ENCODE data around the gene CDK2AP2.

The CDK2AP2 gene

GRCh38 chr11:67504005-67504949 lies 3.7 kb downstream of the CDK2AP2 start:
- peaks cover 2 to 54% (median 46%) of the 10 kb centered on the region in 5 donors for H3K4me1 ChIP-seq (ENCODE audit: control insufficient read depth in 5 of 5, insufficient read depth in 5 of 5, low read length in 5 of 5)
- peak overlapping the region in 4 of 5 donors; percentile 64 to 79 (median 74) for H3K4me3 ChIP-seq (ENCODE audit: low read depth in 1 of 5, low read length in 5 of 5)
- H3K9ac ChIP-seq (ENCODE audit: low read length in 5 of 5): peak overlapping the region in 4 of 5 donors; percentile 20 to 75 (median 52)
- no peaks in the 10 kb centered on the region for H3K9me3 ChIP-seq (ENCODE audit: control insufficient read depth in 5 of 5, low read length in 5 of 5)
- H3K27me3 ChIP-seq (ENCODE audit: control insufficient read depth in 5 of 5, insufficient read depth in 4 of 5, low read length in 5 of 5): peaks cover 0 to 3% (median 0%) of the 10 kb centered on the region in 5 donors
- H3K27ac ChIP-seq (ENCODE audit: low read depth, low read length): peak overlapping the region; percentile 87
- H3K36me3 ChIP-seq (ENCODE audit: control insufficient read depth in 5 of 5, insufficient read depth in 5 of 5, low read length in 5 of 5): peaks cover 0 to 21% (median 7%) of the 10 kb centered on the region in 5 donors

GRCh38 chr11:67503119-67504004 lies 4.6 kb downstream of the CDK2AP2 start:
- Histone ChIP-seq H3K27ac (ENCODE audit: low read depth, low read length) (no peak overlapping the region), H3K36me3 (ENCODE audit: control insufficient read depth in 5 of 5, insufficient read depth in 5 of 5, low read length in 5 of 5) (peaks cover 0 to 26% (median 9%) of the 10 kb centered on the region in 5 donors), H3K4me1 (ENCODE audit: control insufficient read depth in 5 of 5, insufficient read depth in 5 of 5, low read length in 5 of 5) (peaks cover 2 to 52% (median 43%) of the 10 kb centered on the region in 5 donors), H3K9ac (ENCODE audit: low read length in 5 of 5) (peak overlapping the region in 1 of 5 donors; percentile 48), H3K4me3 (ENCODE audit: low read depth in 1 of 5, low read length in 5 of 5) (peak overlapping the region in 2 of 5 donors; percentile 72 to 79), H3K27me3 (ENCODE audit: control insufficient read depth in 5 of 5, insufficient read depth in 4 of 5, low read length in 5 of 5) (peaks cover 0 to 3% (median 0%) of the 10 kb centered on the region in 5 donors), H3K9me3 (ENCODE audit: control insufficient read depth in 5 of 5, low read length in 5 of 5) (no peaks in the 10 kb centered on the region)

GRCh38 chr11:67502328-67502979 lies 5.5 kb downstream of the CDK2AP2 start:
- no peaks in the 10 kb centered on the region for H3K9me3 ChIP-seq (ENCODE audit: control insufficient read depth in 5 of 5, low read length in 5 of 5)
- H3K27me3 ChIP-seq (ENCODE audit: control insufficient read depth in 5 of 5, insufficient read depth in 4 of 5, low read length in 5 of 5): peaks cover 0 to 3% (median 0%) of the 10 kb centered on the region in 5 donors
- H3K27ac ChIP-seq (ENCODE audit: low read depth, low read length): no peak overlapping the region
- H3K4me1 ChIP-seq (ENCODE audit: control insufficient read depth in 5 of 5, insufficient read depth in 5 of 5, low read length in 5 of 5): peaks cover 2 to 48% (median 36%) of the 10 kb centered on the region in 5 donors
- peaks cover 0 to 35% (median 9%) of the 10 kb centered on the region in 5 donors for H3K36me3 ChIP-seq (ENCODE audit: control insufficient read depth in 5 of 5, insufficient read depth in 5 of 5, low read length in 5 of 5)
- no peak overlapping the region for H3K4me3 ChIP-seq (ENCODE audit: low read depth in 1 of 5, low read length in 5 of 5)
- no peak overlapping the region for H3K9ac ChIP-seq (ENCODE audit: low read length in 5 of 5)

GRCh38 chr11:67501854-67502253 lies 6.1 kb downstream of the CDK2AP2 start:
- peaks cover 0 to 3% (median 0%) of the 10 kb centered on the region in 5 donors for H3K27me3 ChIP-seq (ENCODE audit: control insufficient read depth in 5 of 5, insufficient read depth in 4 of 5, low read length in 5 of 5)
- peaks cover 2 to 42% (median 30%) of the 10 kb centered on the region in 5 donors for H3K4me1 ChIP-seq (ENCODE audit: control insufficient read depth in 5 of 5, insufficient read depth in 5 of 5, low read length in 5 of 5)
- H3K27ac ChIP-seq (ENCODE audit: low read depth, low read length): no peak overlapping the region
- H3K9me3 ChIP-seq (ENCODE audit: control insufficient read depth in 5 of 5, low read length in 5 of 5): no peaks in the 10 kb centered on the region
- H3K36me3 ChIP-seq (ENCODE audit: control insufficient read depth in 5 of 5, insufficient read depth in 5 of 5, low read length in 5 of 5): peaks cover 0 to 41% (median 9%) of the 10 kb centered on the region in 5 donors
- no peak overlapping the region for H3K9ac ChIP-seq (ENCODE audit: low read length in 5 of 5)
- no peak overlapping the region for H3K4me3 ChIP-seq (ENCODE audit: low read depth in 1 of 5, low read length in 5 of 5)

GRCh38 chr11:67500831-67501715 lies 6.9 kb downstream of the CDK2AP2 start:
- H3K9me3 ChIP-seq (ENCODE audit: control insufficient read depth in 5 of 5, low read length in 5 of 5): no peaks in the 10 kb centered on the region
- no peak overlapping the region for H3K9ac ChIP-seq (ENCODE audit: low read length in 5 of 5)
- H3K4me1 ChIP-seq (ENCODE audit: control insufficient read depth in 5 of 5, insufficient read depth in 5 of 5, low read length in 5 of 5): peaks cover 2 to 34% (median 23%) of the 10 kb centered on the region in 5 donors
- H3K27me3 ChIP-seq (ENCODE audit: control insufficient read depth in 5 of 5, insufficient read depth in 4 of 5, low read length in 5 of 5): peaks cover 0 to 3% (median 0%) of the 10 kb centered on the region in 5 donors
- H3K27ac ChIP-seq (ENCODE audit: low read depth, low read length): no peak overlapping the region
- peaks cover 0 to 45% (median 9%) of the 10 kb centered on the region in 5 donors for H3K36me3 ChIP-seq (ENCODE audit: control insufficient read depth in 5 of 5, insufficient read depth in 5 of 5, low read length in 5 of 5)
- no peak overlapping the region for H3K4me3 ChIP-seq (ENCODE audit: low read depth in 1 of 5, low read length in 5 of 5)

- Histone ChIP-seq H3K36me3 (ENCODE audit: control insufficient read depth in 5 of 5, insufficient read depth in 5 of 5, low read length in 5 of 5) (peaks cover 0 to 51% (median 13%) of the 10 kb centered on the region in 5 donors), H3K27me3 (ENCODE audit: control insufficient read depth in 5 of 5, insufficient read depth in 4 of 5, low read length in 5 of 5) (peaks cover 0 to 3% (median 0%) of the 10 kb centered on the region in 5 donors), H3K9ac (ENCODE audit: low read length in 5 of 5) (no peak overlapping the region), H3K9me3 (ENCODE audit: control insufficient read depth in 5 of 5, low read length in 5 of 5) (no peaks in the 10 kb centered on the region), H3K27ac (ENCODE audit: low read depth, low read length) (no peak overlapping the region), H3K4me1 (ENCODE audit: control insufficient read depth in 5 of 5, insufficient read depth in 5 of 5, low read length in 5 of 5) (peaks cover 0 to 28% (median 16%) of the 10 kb centered on the region in 5 donors), H3K4me3 (ENCODE audit: low read depth in 1 of 5, low read length in 5 of 5) (no peak overlapping the region)
Measured at GRCh38 chr11:67500484-67500821, 7.5 kb downstream of the CDK2AP2 start.

GRCh38 chr11:67499808-67500483 lies 8.0 kb downstream of the CDK2AP2 start:
- peaks cover 0 to 24% (median 14%) of the 10 kb centered on the region in 5 donors for H3K4me1 ChIP-seq (ENCODE audit: control insufficient read depth in 5 of 5, insufficient read depth in 5 of 5, low read length in 5 of 5)
- no peak overlapping the region for H3K4me3 ChIP-seq (ENCODE audit: low read depth in 1 of 5, low read length in 5 of 5)
- H3K9ac ChIP-seq (ENCODE audit: low read length in 5 of 5): no peak overlapping the region
- H3K9me3 ChIP-seq (ENCODE audit: control insufficient read depth in 5 of 5, low read length in 5 of 5): no peaks in the 10 kb centered on the region
- no peak overlapping the region for H3K27ac ChIP-seq (ENCODE audit: low read depth, low read length)
- H3K27me3 ChIP-seq (ENCODE audit: control insufficient read depth in 5 of 5, insufficient read depth in 4 of 5, low read length in 5 of 5): peaks cover 0 to 3% (median 0%) of the 10 kb centered on the region in 5 donors
- peaks cover 0 to 56% (median 16%) of the 10 kb centered on the region in 5 donors for H3K36me3 ChIP-seq (ENCODE audit: control insufficient read depth in 5 of 5, insufficient read depth in 5 of 5, low read length in 5 of 5)

- Histone ChIP-seq H3K27me3 (ENCODE audit: control insufficient read depth in 5 of 5, insufficient read depth in 4 of 5, low read length in 5 of 5) (no peaks in the 10 kb centered on the region), H3K9ac (ENCODE audit: low read length in 5 of 5) (no peak overlapping the region), H3K36me3 (ENCODE audit: control insufficient read depth in 5 of 5, insufficient read depth in 5 of 5, low read length in 5 of 5) (peaks cover 0 to 64% (median 21%) of the 10 kb centered on the region in 5 donors), H3K9me3 (ENCODE audit: control insufficient read depth in 5 of 5, low read length in 5 of 5) (no peaks in the 10 kb centered on the region), H3K4me1 (ENCODE audit: control insufficient read depth in 5 of 5, insufficient read depth in 5 of 5, low read length in 5 of 5) (peaks cover 0 to 13% (median 3%) of the 10 kb centered on the region in 5 donors), H3K27ac (ENCODE audit: low read depth, low read length) (no peak overlapping the region), H3K4me3 (ENCODE audit: low read depth in 1 of 5, low read length in 5 of 5) (no peak overlapping the region)
Measured at GRCh38 chr11:67498544-67498972, 9.4 kb downstream of the CDK2AP2 start.
